HEK293 (cell line): ENCODE data around the gene SPNS2.

Experiments
- BCL11B ChIP-seq: fragments of 450-650 bp; formaldehyde crosslinking; IDR thresholded peaks from 2 replicates; pipeline ENCODE4 v1.5.1; 2016; ENCODE audit warnings: low read depth, missing biosample characterization, missing genetic modification characterization
- HOXA7 ChIP-seq: sonication (generic); formaldehyde crosslinking; IDR thresholded peaks from 2 replicates; pipeline ENCODE4 v1.8.1; 2022; ENCODE audit warnings: missing genetic modification reagents, borderline replicate concordance
- KLF16 ChIP-seq: fragments of 450-650 bp; formaldehyde crosslinking; IDR thresholded peaks from 2 replicates; pipeline ENCODE4 v1.5.1; 2017; ENCODE audit warnings: missing biosample characterization, missing genetic modification characterization
- MYNN ChIP-seq: fragments of 450-650 bp; formaldehyde crosslinking; IDR thresholded peaks from 2 replicates; pipeline ENCODE4 v1.5.1; 2016; ENCODE audit warnings: missing biosample characterization, missing genetic modification characterization, borderline replicate concordance
- OVOL3 ChIP-seq: fragments of 450-650 bp; formaldehyde crosslinking; IDR thresholded peaks from 2 replicates; pipeline ENCODE4 v1.5.1; 2016; ENCODE audit warnings: missing biosample characterization, missing genetic modification characterization
- SP2 ChIP-seq: fragments of 450-650 bp; formaldehyde crosslinking; IDR thresholded peaks from 2 replicates; pipeline ENCODE4 v1.5.1; 2016; ENCODE audit warnings: missing biosample characterization, missing genetic modification characterization
- ZBTB20 ChIP-seq: fragments of 450-650 bp; formaldehyde crosslinking; IDR thresholded peaks from 2 replicates; pipeline ENCODE4 v1.5.1; 2016; ENCODE audit warnings: missing biosample characterization, missing genetic modification characterization
- ZBTB48 ChIP-seq: fragments of 450-650 bp; formaldehyde crosslinking; IDR thresholded peaks from 2 replicates; pipeline ENCODE4 v1.5.1; 2016; ENCODE audit warnings: missing biosample characterization, missing genetic modification characterization
- ZEB2 ChIP-seq: fragments of 450-650 bp; formaldehyde crosslinking; IDR thresholded peaks from 2 replicates; pipeline ENCODE4 v1.5.1; 2016; ENCODE audit warnings: missing biosample characterization, missing genetic modification characterization
- ZFHX2 ChIP-seq: fragments of 450-650 bp; formaldehyde crosslinking; conservative IDR thresholded peaks from 2 replicates; pipeline ENCODE4 v1.5.1; 2016; ENCODE audit warnings: missing biosample characterization, missing genetic modification characterization
- ZNF157 ChIP-seq: fragments of 450-650 bp; formaldehyde crosslinking; IDR thresholded peaks from 2 replicates; pipeline ENCODE4 v1.5.1; 2016; ENCODE audit warnings: missing biosample characterization, missing genetic modification characterization
- ZNF266 ChIP-seq: fragments of 450-650 bp; formaldehyde crosslinking; IDR thresholded peaks from 2 replicates; pipeline ENCODE4 v1.5.1; 2016; ENCODE audit warnings: missing biosample characterization, missing genetic modification characterization, low read depth
- ZNF366 ChIP-seq: fragments of 450-650 bp; formaldehyde crosslinking; conservative IDR thresholded peaks from 2 replicates; pipeline ENCODE4 v1.5.1; 2016; ENCODE audit warnings: missing biosample characterization, missing genetic modification characterization
- ZNF398 ChIP-seq: fragments of 450-650 bp; formaldehyde crosslinking; IDR thresholded peaks from 2 replicates; pipeline ENCODE4 v1.5.1; 2017; ENCODE audit warnings: missing biosample characterization, missing genetic modification characterization
- ZNF426 ChIP-seq: fragments of 450-650 bp; formaldehyde crosslinking; IDR thresholded peaks from 2 replicates; pipeline ENCODE4 v1.5.1; 2017; ENCODE audit warnings: missing biosample characterization, missing genetic modification characterization, mild to moderate bottlenecking, inconsistent platforms, moderate library complexity
- ZNF548 ChIP-seq: fragments of 450-650 bp; formaldehyde crosslinking; IDR thresholded peaks from 2 replicates; pipeline ENCODE4 v1.5.1; 2016; ENCODE audit warnings: missing biosample characterization, missing genetic modification characterization
- ZNF555 ChIP-seq: fragments of 450-650 bp; formaldehyde crosslinking; conservative IDR thresholded peaks from 2 replicates; pipeline ENCODE4 v1.5.1; 2017; ENCODE audit warnings: missing biosample characterization, mild to moderate bottlenecking, missing genetic modification characterization, inconsistent platforms
- ZNF571 ChIP-seq: fragments of 450-650 bp; formaldehyde crosslinking; IDR thresholded peaks from 2 replicates; pipeline ENCODE4 v1.5.0; 2017; ENCODE audit warnings: missing biosample characterization, missing genetic modification characterization
- ZNF654 ChIP-seq: fragments of 450-650 bp; formaldehyde crosslinking; IDR thresholded peaks from 2 replicates; pipeline ENCODE4 v1.5.1; 2016; ENCODE audit warnings: low read depth, missing biosample characterization, missing genetic modification characterization
- ZNF660 ChIP-seq: fragments of 450-650 bp; IDR thresholded peaks from 2 replicates; pipeline ENCODE4 v1.5.1; 2018; ENCODE audit warnings: missing biosample characterization, mild to moderate bottlenecking, missing genetic modification characterization
- ZNF76 ChIP-seq: fragments of 450-650 bp; formaldehyde crosslinking; IDR thresholded peaks from 2 replicates; pipeline ENCODE4; 2016; ENCODE audit warnings: low read depth, missing biosample characterization, missing genetic modification characterization, borderline replicate concordance
- TF ChIP-seq, protein P1 (sequence below): fragments of 450-650 bp; formaldehyde crosslinking; IDR thresholded peaks from 2 replicates; pipeline ENCODE4 v1.5.1; 2016; ENCODE audit warnings: missing biosample characterization, missing genetic modification characterization
- TF ChIP-seq, protein P2 (sequence below): fragments of 450-650 bp; formaldehyde crosslinking; conservative IDR thresholded peaks from 2 replicates; pipeline ENCODE4 v1.5.1; 2016; ENCODE audit warnings: low read depth, missing biosample characterization, missing genetic modification characterization
- TF ChIP-seq, protein P3 (sequence below): fragments of 450-650 bp; formaldehyde crosslinking; optimal IDR thresholded peaks from 2 replicates; pipeline ENCODE3; 2016; ENCODE audit warnings: missing biosample characterization, mild to moderate bottlenecking, missing genetic modification characterization
- TF ChIP-seq, protein P4 (sequence below): fragments of 450-650 bp; formaldehyde crosslinking; IDR thresholded peaks from 2 replicates; pipeline ENCODE4 v1.5.1; 2016; ENCODE audit warnings: missing biosample characterization, missing genetic modification characterization

Gene SPNS2

DNA sequence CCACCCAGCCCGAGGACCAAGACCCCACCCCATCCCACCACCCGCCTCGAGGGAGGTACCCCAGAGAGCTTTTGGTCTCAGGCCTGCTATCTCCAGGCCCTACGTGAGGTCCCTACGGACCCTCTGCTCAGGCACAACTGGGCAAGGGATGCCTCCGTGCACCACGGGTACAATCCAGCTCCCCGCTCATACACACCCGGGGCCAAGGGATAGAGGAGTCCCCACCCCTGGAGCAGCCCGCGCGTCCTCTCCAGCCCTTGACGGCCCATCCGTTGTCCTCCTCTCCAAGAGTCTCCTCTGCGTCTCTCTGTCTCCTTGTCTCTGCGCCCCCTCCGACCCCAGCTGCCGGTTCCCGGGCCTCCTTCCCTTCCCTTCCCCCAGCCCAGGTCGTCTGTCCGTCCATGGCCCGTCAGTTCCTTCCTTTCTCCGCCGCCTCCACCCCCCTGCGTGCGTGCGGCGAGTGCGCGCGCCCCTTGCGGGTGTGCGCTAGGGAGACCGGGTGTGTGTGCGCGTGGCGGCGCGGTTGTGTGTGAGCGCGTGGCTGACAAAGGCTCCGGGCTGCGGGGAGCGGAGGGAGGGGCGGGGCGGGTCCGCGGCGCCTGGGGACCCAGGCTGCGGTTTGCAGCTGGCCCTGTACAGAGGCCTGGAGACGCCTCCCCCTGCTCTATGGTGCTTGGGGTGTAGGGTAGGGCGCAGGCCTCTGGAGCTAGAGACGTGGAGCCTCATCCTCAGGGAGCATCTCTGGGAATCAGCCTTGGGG lies 930 bp downstream of the SPNS2 start (continued):
- TF ChIP-seq OVOL3 (tag by site-specific recombination) (no peak), ZNF398 (tag by site-specific recombination) (peak; percentile 37), ZNF76 (tag by site-specific recombination) (no peak), ZEB2 (no peak), ZNF426 (tag by site-specific recombination) (no peak), BCL11B (no peak), SP2 (tag by site-specific recombination) (0 out of 2 replicates have a peak, but pooled peaks have one; percentile 2), ZNF366 (tag by site-specific recombination) (peak; percentile 37; the same call in 1 of the 2 replicates), ZNF266 (tag by site-specific recombination) (no peak), ZNF157 (tag by site-specific recombination) (no peak), MYNN (tag by site-specific recombination) (no peak), ZBTB48 (tag by site-specific recombination) (peak; percentile 54), ZBTB20 (tag by site-specific recombination) (peak; percentile 99), ZNF660 (no peak), ZNF548 (no peak), HOXA7 (CRISPR knock-in tag) (no peak), ZNF571 (tag by site-specific recombination) (no peak), KLF16 (tag by site-specific recombination) (peak; percentile 15; the same call in 1 of the 2 replicates), ZNF654 (tag by site-specific recombination) (no peak), ZFHX2 (tag by site-specific recombination) (no peak), ZNF555 (tag by site-specific recombination) (no peak)
- TF ChIP-seq, protein P1, sequence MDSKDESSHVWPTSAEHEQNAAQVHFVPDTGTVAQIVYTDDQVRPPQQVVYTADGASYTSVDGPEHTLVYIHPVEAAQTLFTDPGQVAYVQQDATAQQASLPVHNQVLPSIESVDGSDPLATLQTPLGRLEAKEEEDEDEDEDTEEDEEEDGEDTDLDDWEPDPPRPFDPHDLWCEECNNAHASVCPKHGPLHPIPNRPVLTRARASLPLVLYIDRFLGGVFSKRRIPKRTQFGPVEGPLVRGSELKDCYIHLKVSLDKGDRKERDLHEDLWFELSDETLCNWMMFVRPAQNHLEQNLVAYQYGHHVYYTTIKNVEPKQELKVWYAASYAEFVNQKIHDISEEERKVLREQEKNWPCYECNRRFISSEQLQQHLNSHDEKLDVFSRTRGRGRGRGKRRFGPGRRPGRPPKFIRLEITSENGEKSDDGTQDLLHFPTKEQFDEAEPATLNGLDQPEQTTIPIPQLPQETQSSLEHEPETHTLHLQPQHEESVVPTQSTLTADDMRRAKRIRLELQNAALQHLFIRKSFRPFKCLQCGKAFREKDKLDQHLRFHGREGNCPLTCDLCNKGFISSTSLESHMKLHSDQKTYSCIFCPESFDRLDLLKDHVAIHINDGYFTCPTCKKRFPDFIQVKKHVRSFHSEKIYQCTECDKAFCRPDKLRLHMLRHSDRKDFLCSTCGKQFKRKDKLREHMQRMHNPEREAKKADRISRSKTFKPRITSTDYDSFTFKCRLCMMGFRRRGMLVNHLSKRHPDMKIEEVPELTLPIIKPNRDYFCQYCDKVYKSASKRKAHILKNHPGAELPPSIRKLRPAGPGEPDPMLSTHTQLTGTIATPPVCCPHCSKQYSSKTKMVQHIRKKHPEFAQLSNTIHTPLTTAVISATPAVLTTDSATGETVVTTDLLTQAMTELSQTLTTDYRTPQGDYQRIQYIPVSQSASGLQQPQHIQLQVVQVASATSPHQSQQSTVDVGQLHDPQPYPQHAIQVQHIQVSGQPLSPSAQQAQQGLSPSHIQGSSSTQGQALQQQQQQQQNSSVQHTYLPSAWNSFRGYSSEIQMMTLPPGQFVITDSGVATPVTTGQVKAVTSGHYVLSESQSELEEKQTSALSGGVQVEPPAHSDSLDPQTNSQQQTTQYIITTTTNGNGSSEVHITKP (tag by site-specific recombination) = peak; percentile 67; the same call in 1 of the 2 replicates
- TF ChIP-seq, protein P2, sequence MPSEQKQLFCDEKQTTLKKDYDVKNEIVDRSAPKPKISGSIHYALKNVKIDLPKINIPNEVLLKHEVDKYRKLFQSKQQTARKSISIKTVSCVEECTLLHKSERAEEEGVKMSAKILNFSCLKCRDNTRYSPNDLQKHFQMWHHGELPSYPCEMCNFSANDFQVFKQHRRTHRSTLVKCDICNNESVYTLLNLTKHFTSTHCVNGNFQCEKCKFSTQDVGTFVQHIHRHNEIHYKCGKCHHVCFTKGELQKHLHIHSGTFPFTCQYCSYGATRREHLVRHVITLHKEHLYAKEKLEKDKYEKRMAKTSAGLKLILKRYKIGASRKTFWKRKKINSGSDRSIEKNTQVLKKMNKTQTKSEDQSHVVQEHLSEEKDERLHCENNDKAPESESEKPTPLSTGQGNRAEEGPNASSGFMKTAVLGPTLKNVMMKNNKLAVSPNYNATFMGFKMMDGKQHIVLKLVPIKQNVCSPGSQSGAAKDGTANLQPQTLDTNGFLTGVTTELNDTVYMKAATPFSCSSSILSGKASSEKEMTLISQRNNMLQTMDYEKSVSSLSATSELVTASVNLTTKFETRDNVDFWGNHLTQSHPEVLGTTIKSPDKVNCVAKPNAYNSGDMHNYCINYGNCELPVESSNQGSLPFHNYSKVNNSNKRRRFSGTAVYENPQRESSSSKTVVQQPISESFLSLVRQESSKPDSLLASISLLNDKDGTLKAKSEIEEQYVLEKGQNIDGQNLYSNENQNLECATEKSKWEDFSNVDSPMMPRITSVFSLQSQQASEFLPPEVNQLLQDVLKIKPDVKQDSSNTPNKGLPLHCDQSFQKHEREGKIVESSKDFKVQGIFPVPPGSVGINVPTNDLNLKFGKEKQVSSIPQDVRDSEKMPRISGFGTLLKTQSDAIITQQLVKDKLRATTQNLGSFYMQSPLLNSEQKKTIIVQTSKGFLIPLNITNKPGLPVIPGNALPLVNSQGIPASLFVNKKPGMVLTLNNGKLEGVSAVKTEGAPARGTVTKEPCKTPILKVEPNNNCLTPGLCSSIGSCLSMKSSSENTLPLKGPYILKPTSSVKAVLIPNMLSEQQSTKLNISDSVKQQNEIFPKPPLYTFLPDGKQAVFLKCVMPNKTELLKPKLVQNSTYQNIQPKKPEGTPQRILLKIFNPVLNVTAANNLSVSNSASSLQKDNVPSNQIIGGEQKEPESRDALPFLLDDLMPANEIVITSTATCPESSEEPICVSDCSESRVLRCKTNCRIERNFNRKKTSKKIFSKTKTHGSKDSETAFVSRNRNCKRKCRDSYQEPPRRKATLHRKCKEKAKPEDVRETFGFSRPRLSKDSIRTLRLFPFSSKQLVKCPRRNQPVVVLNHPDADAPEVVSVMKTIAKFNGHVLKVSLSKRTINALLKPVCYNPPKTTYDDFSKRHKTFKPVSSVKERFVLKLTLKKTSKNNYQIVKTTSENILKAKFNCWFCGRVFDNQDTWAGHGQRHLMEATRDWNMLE (tag by site-specific recombination) = no peak
- TF ChIP-seq, protein P3, sequence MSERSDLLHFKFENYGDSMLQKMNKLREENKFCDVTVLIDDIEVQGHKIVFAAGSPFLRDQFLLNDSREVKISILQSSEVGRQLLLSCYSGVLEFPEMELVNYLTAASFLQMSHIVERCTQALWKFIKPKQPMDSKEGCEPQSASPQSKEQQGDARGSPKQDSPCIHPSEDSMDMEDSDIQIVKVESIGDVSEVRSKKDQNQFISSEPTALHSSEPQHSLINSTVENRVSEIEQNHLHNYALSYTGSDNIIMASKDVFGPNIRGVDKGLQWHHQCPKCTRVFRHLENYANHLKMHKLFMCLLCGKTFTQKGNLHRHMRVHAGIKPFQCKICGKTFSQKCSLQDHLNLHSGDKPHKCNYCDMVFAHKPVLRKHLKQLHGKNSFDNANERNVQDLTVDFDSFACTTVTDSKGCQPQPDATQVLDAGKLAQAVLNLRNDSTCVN = peak; percentile 85
- TF ChIP-seq, protein P4, sequence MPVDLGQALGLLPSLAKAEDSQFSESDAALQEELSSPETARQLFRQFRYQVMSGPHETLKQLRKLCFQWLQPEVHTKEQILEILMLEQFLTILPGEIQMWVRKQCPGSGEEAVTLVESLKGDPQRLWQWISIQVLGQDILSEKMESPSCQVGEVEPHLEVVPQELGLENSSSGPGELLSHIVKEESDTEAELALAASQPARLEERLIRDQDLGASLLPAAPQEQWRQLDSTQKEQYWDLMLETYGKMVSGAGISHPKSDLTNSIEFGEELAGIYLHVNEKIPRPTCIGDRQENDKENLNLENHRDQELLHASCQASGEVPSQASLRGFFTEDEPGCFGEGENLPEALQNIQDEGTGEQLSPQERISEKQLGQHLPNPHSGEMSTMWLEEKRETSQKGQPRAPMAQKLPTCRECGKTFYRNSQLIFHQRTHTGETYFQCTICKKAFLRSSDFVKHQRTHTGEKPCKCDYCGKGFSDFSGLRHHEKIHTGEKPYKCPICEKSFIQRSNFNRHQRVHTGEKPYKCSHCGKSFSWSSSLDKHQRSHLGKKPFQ (tag by site-specific recombination) = no peak
